ENCODE results near the gene RGS6.

RGS6 gene

DNA sequence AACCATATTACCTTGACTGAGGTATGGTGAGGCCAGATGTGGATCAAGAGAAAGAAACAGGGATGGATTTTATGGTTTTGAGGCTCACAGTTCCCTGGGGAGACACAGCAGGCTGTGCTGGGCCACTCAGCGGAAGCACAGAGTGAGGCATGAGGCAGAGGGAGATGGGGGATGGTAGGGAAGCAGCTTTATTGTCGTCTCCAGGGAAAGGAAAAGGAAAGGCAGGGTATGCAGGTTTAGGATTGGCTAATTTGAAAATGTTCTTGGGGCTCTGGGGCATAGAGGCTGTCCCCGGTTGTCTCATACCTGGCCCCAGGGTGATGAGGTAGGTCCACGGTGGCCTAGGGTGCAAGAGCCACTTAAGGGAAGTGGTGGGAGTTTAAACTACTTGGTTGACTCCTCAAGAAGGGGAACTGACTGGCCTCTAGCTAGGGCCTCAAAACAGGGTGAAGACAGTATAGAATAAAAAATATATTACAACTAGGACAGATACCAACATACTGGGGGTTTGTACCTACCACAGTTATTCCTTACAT lies 322.8 kb downstream of the RGS6 start:
- DNase-seq: no peak

DNA sequence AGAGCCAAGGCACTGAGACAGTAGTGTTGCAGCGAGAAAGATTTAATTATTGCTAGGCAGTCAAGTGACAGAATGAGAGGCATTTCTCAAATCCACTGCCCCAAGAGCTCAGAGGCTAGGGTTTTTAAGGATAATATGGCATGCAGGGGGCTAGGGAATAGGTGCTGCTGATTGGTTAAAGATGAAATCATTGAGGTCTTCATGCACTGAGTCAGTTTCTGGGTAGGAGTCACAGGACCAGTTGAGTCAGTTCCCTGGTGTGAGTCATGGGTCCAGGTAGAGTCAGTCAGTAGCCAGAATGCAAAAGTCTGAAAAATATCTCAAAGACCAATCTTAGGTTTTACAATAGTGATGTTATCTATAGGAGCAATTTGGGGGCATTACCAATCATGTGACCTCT lies 323.8 kb downstream of the RGS6 start:
- no peak for DNase-seq

DNA sequence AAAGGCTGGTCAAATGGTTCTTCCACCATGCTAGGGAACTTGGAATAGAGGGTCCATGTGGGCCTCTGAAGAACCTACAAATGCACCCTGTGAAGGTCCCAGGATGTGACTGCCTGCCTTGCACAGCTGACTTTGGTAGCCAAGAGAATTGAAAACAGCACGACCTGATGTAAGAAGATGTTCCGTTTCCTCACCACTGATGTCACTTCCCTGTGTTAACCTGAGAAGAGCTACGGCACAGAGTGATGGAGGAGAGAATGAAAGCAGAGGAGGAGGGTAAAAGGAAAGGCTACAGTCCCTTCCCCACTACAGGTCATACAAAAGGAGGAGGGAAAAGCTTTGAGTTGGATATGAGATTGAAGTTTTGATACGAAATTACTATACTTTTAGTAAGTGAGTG lies 328.8 kb downstream of the RGS6 start:
- no peak for DNase-seq

DNA sequence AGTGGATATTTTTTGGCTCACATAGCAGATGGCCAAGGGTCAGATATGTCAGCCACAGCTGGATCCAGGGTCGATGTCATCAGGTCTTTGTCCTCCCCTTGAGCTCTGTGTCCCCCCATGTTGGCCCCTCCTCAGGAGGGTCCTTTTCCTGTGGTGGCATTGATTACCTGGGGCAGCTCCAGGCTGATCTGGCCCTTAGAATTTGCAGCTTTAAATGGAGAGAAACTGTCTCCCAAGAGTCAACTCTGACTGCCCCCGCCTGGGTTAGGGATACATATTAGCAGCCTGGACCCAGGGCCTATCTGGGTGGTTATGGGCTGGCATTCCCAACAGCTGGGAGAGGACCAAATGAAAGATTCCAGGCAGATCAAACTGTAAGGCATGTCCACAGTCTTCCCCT lies 330.5 kb downstream of the RGS6 start:
- no peak for DNase-seq

DNA sequence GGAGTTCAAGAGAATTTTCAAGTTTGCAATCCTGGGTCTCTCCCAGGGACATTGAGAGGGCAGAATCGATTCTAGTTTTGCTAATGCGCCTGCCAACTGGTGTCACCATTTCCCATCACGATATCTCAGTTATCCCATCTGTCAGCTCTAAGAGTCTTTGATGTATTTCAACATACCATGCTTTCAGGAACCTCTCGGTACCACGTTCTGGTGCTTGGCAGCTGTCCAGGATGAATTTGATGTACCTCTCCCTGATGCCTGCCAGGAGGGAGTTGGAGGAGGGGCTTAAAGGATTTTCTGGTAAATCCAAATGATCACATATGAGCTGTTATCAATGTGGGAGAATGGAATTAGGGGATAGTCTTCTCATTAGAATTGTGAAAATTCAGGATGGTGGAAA lies 332.5 kb downstream of the RGS6 start:
- no peak for DNase-seq

DNA sequence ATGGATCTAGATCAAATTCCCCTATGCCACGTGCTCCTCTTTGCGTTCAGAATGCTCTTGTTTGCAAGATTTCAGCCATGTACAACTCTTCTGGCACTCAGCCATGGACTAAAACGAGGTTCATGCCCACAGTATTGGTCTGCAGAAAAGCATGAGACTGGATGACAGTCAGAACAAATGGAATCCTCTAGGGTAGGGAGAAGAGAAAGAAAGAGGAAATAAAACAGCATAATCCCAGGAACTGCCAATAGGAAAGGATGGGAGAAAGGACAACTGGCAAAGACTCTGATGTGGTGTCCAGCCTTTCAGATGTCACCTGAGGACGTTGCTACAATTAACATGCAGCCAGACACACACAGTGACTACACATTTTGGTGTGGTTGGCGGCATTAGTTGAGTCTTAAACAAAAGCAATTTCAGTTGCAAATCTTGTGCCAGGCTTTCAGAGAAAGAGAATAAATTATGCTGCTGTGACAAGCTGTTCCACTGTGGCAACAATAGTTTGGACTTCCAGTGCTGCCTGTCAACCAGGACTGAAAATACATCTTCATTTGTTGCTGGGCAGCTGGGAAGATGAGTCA lies 338.0 kb downstream of the RGS6 start:
- DNase-seq: no peak

DNA sequence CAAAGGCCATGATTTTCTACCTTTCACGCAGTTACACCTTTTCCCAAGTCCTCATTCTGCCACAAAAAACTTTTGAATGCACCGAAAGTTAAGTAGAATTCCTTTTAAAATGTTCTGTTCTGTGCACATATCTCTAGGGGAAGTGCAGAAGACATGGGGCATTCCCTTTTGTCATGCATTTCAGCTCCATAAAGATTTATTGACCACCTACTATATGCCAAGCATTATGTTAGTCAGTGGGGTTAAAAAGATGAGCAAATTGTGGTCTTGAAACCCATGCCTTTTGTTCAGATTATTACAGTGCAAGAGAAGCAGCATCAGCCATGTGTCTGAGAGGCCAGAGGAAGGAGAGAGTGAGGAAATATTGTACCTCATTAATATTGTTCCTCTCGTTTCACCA lies 338.5 kb downstream of the RGS6 start:
- DNase-seq: no peak

DNA sequence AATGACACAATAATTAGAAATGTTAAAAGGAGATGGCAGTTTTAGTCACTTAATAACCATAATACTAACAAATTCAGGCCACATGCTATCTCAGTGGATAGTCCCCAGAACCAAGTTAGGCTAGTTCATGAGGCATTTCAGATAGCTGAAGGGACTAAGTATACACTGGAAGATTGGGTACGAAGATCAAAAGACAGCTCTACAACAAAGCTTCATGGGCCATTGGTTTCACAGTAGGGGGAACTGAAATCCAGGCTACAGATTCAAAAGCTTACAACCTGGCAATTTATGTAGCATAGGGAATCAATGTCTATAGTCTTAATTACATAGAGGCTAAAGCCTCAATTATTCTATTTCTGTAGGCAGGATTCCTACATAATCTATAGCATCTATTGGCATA lies 343.0 kb downstream of the RGS6 start:
- no peak for DNase-seq

DNA sequence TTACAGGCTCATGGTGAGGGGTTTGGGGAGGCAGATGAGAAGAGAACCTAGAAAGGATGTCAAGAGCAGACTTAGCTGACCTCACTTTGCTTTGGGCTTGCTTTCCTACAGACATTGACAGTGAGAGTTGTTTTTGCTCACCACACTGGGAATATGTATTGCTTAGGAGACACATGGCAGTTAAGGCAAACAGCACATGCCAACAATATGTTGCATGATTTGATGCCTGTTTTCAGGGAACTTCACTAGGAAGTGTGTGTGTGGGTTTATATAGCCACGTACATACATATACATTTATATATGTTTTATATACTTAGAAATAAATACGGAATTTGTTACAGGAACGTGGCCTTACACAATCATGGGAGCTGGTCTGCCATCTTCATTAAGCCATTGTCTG lies 346.1 kb downstream of the RGS6 start:
- DNase-seq: no peak

DNA sequence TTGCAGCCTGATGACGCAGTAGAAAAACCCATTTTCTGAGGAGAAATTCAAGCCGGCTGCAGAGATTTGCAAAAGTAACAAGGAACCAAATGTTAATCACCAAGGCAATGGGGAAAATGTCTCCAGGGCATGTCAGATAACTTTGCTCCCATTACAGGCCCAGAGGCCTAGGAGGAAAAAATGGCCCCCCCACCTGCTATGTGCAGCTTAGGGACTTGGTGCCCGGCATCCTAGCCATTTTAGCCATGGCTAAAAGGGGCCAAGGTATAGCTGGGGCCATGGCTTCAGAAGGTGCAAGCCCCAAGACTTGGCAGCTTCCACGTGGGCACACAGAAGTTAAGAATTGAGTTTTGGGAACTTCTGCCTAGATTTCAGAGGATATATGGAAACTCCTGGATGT lies 351.9 kb downstream of the RGS6 start:
- DNase-seq: no peak

DNA sequence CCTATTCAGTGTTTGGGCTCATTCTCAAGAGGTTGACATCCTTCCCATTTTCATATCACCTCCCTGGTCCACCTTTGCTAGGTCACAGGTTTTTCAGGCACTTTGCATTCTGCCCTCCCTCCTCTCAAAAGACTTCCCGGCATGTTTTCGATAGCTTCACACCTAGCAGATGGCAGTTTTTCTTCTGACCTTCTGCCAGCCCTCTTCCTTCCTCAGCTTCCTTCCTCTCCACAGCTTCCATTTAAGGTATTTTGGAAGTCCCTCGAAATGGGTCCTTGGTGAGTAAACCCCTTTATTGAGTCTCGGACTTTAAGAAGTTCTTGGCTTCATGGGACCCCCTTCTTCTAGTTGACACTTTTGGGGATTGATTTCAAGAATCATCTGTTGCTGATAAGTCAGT lies 358.0 kb downstream of the RGS6 start:
- DNase-seq: no peak

DNA sequence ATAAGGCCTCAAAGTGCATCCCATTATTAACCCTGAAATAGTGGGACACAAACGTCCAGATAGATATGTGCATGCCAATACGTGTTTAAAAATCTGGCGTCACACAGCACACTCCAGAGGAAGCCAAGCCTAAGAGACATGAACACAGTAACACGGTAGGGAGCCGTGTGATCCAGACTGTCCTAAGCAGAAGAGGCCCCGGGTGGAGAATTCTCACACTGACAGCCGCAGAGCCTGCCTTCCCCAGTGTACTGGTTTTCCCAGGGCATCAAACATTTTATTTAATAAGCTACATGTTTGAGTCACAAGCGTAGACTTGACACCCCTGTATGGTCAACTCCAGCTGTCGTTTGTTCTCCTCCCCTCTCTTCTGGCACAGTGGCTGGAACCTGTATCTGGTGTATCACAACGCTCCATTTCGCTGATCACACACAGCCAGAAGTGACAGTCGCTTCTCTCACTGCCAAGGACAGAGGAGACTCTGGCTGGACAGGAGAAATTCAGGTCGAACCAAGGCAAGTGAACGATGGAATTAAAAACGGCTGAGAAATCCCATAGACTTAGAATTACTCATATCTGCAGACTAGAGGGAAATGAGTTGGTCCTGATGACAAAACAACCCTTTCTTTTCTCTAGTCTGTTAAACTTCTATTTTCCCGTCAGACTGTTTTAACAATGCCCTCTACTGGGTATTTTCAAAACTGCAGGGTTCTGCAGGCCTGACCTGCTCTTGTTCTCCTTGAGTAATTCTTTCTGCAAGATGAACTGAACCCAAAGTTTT lies 359.9 kb downstream of the RGS6 start:
- peak; percentile 75 for DNase-seq

DNA sequence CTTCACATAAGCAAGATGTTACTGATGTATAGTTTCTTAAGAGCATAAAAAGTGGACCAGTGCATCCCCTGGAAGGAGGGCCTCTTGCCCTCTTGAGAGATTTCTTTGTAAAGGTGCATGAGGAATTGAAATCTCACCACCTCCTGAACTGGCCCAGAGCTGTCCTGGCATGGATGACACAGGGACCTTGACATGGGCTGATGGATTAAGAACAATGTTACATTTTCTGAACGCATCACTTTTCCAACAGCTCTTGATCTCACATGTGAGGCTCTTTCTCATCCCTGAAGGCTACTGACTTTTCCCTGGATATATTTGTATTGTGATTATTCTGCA lies 360.4 kb downstream of the RGS6 start:
- DNase-seq: no peak

DNA sequence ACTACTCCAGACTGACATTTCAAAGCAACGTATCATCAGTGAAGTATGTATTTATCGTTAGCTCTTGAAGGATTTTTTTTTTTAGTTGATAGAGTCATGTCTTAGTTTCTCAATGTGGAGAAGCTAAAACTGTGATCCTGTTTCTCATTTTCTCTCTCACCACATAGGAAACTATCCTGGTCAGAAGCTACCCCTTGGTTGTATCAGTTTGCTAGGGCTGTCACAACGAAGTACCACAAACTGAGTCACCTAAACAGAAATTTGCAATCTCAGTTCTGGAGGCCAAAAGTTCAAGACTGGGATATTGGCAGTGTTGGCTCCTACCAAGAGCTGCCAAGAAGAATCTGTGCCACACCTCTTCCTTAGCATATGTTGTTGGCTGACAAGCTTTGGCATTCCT lies 369.1 kb downstream of the RGS6 start:
- DNase-seq: no peak

DNA sequence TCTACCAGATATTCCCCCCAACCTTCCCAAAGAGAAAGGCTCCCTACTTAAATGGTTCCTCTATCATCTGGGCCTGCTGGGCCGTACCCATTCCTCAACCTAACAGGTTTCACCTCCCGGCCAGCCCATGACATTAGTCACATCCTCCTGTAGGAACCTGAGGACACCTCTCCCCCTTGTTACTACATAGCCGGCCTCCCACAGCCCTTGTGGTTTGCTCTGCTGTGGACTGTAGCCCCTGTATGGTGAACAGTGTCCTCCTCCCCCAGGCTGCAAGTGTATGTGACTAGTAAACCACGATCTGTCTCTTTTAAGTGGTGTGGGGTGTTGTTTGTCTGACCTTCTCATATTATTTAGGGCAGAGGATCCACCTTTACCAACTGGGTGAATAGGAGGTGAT lies 371.7 kb downstream of the RGS6 start:
- no peak for DNase-seq

DNA sequence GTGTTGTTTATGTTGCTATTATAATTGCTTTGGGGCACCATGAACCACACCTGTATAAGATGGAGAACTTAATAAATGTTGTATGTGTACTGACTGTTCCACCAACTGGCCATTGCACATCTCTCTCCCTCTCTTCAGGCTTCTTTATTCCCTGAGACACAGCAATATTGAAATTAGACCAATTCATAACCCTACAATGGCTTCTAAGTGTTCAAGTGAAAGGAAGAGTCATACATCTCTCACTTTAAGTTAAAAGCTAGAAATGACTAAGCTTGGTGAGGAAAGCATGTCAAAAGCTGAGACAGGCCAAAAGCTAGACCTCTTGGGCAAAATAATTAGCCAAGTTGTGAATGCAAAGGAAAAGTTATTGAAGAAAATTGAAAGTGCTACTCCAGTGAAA lies 373.3 kb downstream of the RGS6 start:
- no peak for DNase-seq

DNA sequence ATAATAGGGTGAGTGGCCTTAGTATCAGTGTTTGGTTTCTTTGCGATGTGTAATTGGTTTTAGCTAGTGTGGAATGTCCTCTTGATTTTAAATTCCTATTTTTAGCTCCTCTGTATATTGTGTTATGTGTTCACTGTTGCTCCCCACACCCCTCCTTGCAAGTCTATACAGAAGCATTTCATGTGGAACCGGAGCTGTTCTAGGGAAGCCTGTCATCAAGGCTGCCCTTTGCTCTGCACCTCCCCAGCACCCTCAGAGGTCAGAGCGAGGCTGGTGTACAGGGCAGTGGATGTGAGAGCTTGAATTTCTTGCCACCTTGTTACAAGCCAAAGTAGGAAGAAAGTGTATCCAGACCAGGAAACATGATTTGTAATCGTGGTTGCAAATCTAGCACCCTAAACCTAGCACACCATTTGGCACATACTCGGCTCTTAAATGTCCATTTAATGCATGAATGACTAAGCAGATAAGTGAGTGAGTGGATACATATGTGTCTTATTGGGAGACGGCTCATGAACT lies 376.8 kb downstream of the RGS6 start:
- no peak for DNase-seq

DNA sequence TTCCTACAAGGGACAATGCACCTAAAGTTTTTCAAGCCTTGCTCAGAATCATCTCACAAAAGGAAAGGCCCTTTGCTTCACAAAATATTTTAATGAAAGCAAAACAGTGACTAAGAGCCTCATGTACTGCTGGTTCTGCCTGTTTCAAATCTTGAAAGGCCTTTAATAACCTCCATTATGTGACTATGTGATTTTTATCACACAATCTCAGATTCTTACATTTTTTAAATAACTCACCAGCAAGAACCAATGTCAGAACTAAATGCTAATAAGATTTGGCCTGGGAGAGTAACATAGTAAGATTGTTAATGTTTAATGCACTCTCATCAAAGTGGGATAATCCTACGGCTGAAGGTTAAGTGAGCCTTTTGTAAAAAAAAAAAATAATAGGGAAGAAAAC lies 378.9 kb downstream of the RGS6 start:
- DNase-seq: no peak

DNA sequence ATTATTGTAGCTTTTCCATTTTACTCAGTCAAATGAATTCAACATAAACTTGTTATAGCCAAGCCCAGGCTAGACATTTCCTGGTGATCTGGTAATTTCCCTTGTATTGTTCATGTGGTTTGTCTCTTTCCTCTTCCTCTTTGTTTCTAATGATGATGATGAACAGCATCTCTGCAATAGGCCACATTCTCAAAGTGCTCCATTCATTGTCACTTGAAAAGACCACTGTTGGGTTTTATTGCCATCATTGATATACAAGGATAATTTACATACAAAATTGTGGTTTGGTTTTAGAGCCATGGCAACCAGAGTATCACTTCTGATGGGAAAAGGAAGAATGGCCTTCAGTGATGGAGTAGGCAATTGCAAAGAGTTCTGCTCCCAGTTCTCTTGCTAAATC lies 379.3 kb downstream of the RGS6 start:
- DNase-seq: no peak

DNA sequence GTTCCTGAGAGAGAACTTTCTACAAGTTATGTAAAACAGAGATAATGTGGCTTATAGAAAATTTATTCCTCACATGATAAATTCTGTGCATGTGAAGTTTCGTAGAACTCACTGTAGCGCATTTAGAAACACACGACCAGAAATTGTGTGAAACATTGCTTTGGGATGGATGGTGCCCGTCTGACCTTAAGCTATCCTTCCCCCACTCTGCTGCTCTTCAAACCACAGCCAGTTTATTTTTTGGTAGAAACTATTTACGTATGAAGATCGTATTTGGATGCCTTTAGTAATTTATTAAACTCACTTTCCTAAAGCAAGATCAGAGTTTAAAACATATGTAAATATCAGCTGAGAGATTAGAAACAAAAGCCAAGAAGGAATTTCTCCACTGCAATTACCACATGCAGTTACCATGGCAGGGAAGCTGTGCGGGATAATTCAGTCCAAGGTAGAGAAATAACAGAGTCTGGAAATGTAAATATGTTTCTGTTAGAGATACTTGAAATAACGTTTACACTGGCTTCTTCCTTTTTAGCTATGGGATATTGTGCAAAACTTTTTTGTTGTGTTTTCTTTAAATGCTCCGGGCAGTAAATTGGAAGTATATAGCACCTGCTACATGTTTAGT lies 382.7 kb downstream of the RGS6 start:
- no peak for DNase-seq

DNA sequence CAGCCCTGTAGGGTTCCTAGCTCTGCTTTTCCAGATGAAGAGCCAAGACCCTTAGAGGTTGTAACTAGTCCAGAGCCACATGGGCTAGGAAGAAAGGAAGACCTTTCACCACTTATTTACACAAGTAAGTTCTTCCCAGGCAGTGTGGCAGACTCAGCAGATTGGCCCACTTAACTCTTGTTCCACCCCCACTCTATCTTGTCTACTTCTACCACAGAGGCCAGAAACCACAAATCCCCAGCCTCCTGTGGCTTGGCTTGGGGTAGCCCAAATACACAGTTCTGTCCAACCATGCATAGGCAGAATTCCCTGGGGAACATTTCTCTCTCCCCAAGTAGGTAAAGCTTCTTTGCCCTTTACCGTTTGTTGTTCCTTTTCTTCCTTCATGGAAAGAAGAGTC lies 383.5 kb downstream of the RGS6 start:
- DNase-seq: no peak

DNA sequence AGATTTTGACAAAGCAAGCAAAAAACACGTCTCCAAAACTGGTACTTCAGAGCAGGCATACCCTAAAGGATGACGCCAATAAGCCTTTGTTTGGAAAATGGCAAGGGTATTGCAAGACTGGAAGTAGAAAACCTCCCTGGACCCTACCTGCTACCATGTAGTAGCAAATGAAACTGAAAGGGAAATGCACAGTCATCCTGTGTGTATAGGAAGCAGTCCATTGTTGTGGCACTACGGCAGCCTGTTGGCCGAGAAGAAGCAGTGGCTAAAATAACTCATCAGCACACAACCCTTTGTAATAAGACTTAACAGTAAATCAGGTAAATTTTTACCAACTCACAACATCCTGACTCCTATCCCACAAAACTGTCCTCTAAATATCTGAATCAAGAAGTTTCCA lies 386.4 kb downstream of the RGS6 start:
- peak; percentile 11 for DNase-seq

DNA sequence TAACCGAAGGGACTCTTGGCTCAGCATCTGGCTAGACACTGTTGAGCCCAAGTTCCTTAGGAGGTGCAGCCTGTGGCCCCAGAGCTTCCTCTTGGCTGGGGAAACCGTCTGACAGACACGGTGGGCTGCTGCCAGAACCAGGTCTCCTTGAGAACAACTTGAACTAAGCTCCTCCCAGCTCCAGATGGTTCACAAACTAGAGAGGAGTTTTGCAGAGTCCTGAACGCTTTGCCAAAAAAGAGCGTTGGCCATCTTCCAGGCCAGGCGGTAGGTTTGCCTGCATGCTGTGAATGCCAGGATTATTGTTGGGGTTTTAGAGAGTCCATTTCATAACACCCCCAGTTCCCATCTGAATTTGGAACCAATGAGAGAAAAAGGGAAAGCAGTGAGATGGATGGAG lies 399.8 kb downstream of the RGS6 start:
- no peak for DNase-seq

DNA sequence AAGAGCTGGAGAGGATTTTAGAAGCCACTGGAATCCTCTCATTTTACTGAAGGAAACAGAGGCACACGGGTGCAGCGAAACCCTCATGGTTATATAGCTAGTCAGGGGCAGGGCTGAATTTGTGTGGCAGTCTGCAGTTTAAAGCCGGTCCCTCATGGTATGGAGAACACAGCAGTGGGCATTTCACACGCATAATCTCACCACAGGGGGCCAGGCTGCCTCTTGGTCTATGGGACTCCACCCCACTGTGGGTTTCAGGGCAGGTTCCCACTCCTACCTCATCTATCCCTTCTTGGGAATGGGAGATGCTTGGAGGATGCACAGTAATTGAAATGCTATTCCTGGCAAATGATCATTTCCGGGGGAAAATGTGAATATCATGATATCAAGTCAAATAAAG lies 400.6 kb downstream of the RGS6 start:
- DNase-seq: no peak

Data from OCI-M1 (cell line).